ENCODE measurements around the gene BABAM1.

DNA sequence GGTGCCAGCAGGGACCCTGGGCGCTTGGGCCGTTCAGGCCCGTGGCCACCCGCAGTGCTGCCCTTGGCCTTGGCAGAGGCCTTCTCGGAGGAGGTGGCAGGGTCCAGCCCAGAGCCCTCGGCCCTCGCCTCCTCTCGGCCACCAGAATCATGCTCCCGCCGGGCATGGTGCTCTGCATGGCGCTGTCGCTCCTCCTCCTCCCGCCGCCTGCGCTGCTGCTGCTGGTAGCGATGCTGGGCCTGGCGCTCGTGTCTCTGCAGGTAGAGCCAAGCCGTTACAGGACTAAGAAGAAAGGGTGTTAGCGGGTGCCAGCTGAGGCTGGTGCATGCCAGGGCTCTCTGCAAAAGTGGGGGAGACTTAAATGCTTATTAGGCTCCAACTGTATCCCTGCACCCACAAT lies 57.9 kb downstream of the BABAM1 start:
- TF ChIP-seq EZH2 (IDR thresholded peaks at IDR 0.05; ENCODE audit: borderline replicate concordance, low read length) (no peak), CTCF (conservative IDR thresholded peaks at IDR 0.05 in 1 of 2, IDR thresholded peaks at IDR 0.05 in 1 of 2; ENCODE audit: extremely low read depth in 1 of 2, insufficient read depth in 1 of 2, low read depth in 1 of 2, low read length in 2 of 2) (no peak)
